K562 (cell line): ENCODE measurements around the gene CFAP221. TPM values are rescaled to one million over a fixed set of nuclear protein-coding genes. Genes with fewer than 3 reads are reported as not detected.

Experiments
- ATAC-seq: fragments of 200-7000 bp; cut with Tn5 transposase; 3 replicates; pipeline ENCODE4 v1.9.1; 2020; ENCODE audit warnings: moderate library complexity
- BruUV-seq: library from RNA; stranded (reverse); fragments of 400-500 nt; replicated peaks from 2 replicates; lab custom pipeline; 2021; lab: Mats Ljungman, UMichigan
- CTCF ChIA-PET: fragments of 300-600 bp; formaldehyde crosslinking; extraction: SDS; loops from one replicate; lab custom pipeline; 2021; ENCODE audit warnings: low intra/inter-chr PET ratio; lab: Yijun Ruan, JAX
- POLR2A ChIA-PET: fragments of 300-600, 350-650 bp; sonication (Branson Sonifier 250); formaldehyde crosslinking; extraction: SDS; loops from one replicate; lab custom pipeline; 2021; ENCODE audit warnings: antibody characterized with exemption, inconsistent platforms; lab: Yijun Ruan, JAX
- DNase-seq, 4 experiments: peaks; one replicate each; pipeline versions ENCODE4 v3.0.0 to v3.0.0-alpha.2; 2011 to 2018; ENCODE audit warnings: low spot score in 3 of 4, mixed read lengths in 3 of 4; ENCODE audit errors: extremely low read depth in 1 of 4
- FAIRE-seq: peaks from 2 replicates; lab custom pipeline; 2011; peaks lifted over from hg19 to GRCh38; lab: Jason Lieb, UNC
- H2AFZ ChIP-seq: 2 replicates; pipeline ENCODE4 v1.6.0; 2011; ENCODE audit warnings: low read depth, low read length, control low read depth, inconsistent platforms
- H3K27ac ChIP-seq: fragments of 200-600 bp; 3 replicates; pipeline ENCODE4 v1.8.0; 2011; ENCODE audit warnings: low read depth, mild to moderate bottlenecking, control low read depth, inconsistent platforms, low read length, moderate library complexity, mixed read lengths; ENCODE audit errors: extremely low read depth
- H3K27me3 ChIP-seq, 2 experiments: fragments of 300-600 bp in 1 of 2; 2 replicates in 1 of 2; 3 replicates in 1 of 2; pipeline versions ENCODE4 v1.6.0 to v1.8.0; 2011; ENCODE audit warnings: inconsistent platforms in 2 of 2, low read length in 2 of 2, mild to moderate bottlenecking in 1 of 2, mixed read lengths in 1 of 2, moderate library complexity in 1 of 2; ENCODE audit not compliant: control insufficient read depth in 2 of 2, insufficient read depth in 2 of 2
- H3K36me3 ChIP-seq: fragments of 300-600 bp; 3 replicates; pipeline ENCODE4 v1.8.0; 2011; ENCODE audit warnings: mild to moderate bottlenecking, low read length, inconsistent platforms; ENCODE audit not compliant: control insufficient read depth, insufficient read depth
- H3K4me1 ChIP-seq, 2 experiments: fragments of 200-600 bp in 1 of 2; replicated peaks in 1 of 2; 2 replicates in 1 of 2; 3 replicates in 1 of 2; pipeline versions ENCODE4 v1.5.1 to v1.8.0; 2011; ENCODE audit warnings: inconsistent platforms in 2 of 2, low read length in 2 of 2, mild to moderate bottlenecking in 1 of 2, mixed read lengths in 1 of 2, moderate library complexity in 1 of 2; ENCODE audit not compliant: control insufficient read depth in 2 of 2, insufficient read depth in 2 of 2
- H3K4me2 ChIP-seq: 2 replicates; pipeline ENCODE4 v1.6.1; 2011; ENCODE audit warnings: low read length, control low read depth, inconsistent platforms, mixed read lengths; ENCODE audit not compliant: insufficient read depth
- H3K4me3 ChIP-seq: fragments of 200-600 bp; sonication (generic), shearing (Covaris generic); 2 replicates; pipeline ENCODE4 v1.5.1; 2016; ENCODE audit warnings: control low read depth, inconsistent platforms
- H3K79me2 ChIP-seq: fragments of 200-600 bp; 3 replicates; pipeline ENCODE4 v1.8.0; 2011; ENCODE audit warnings: low read length, inconsistent platforms; ENCODE audit not compliant: control insufficient read depth, insufficient read depth
- H3K9ac ChIP-seq, 2 experiments: 2 replicates each; pipeline versions ENCODE4 v1.6.0 to v1.6.1; 2011; ENCODE audit warnings: low read depth in 2 of 2, low read length in 2 of 2, control low read depth in 1 of 2, inconsistent platforms in 1 of 2, mild to moderate bottlenecking in 1 of 2, mixed read lengths in 1 of 2; ENCODE audit not compliant: insufficient read depth in 1 of 2
- H3K9me1 ChIP-seq: one replicate; pipeline ENCODE4 v1.6.0; 2011; ENCODE audit warnings: inconsistent platforms, mild to moderate bottlenecking, low read length, moderate library complexity; ENCODE audit not compliant: control insufficient read depth, insufficient read depth
- H3K9me3 ChIP-seq: replicated peaks from 2 replicates; pipeline ENCODE4 v1.5.1; 2011; ENCODE audit warnings: low read depth, low read length, inconsistent platforms; ENCODE audit not compliant: control insufficient read depth, insufficient read depth
- H4K20me1 ChIP-seq: replicated peaks from 2 replicates; pipeline ENCODE4 v1.6.1; 2011; ENCODE audit warnings: low read length, inconsistent platforms, mixed read lengths; ENCODE audit not compliant: control insufficient read depth, insufficient read depth
- KLF16 ChIP-seq: IDR thresholded peaks from 2 replicates; pipeline ENCODE4 v1.6.1; 2016; ENCODE audit warnings: antibody characterized with exemption
- PKNOX1 ChIP-seq: fragments of 450-650 bp; IDR thresholded peaks from 2 replicates; pipeline ENCODE4 v1.6.1; 2016
- ZNF212 ChIP-seq: fragments of 450-650 bp; formaldehyde crosslinking; IDR thresholded peaks from 2 replicates; pipeline ENCODE4 v1.4.0; 2020; ENCODE audit warnings: mild to moderate bottlenecking
- WGBS: fragments of 100-300 bp; shearing (Covaris generic); methylation state at CpG from one replicate; pipeline ENCODE4 v1.1.6; 2016; ENCODE audit warnings: low coverage, mixed read lengths; ENCODE audit not compliant: insufficient coverage; ENCODE audit errors: missing lambda C conversion rate; 5-methylcytosine and 5-hydroxymethylcytosine counted together
- in situ Hi-C: fragments of 300-500 bp; cut with MboI; formaldehyde crosslinking; loops from 4 replicates; pipeline ENCODE4 v1.15.0; 2018; ENCODE audit warnings: inconsistent platforms, mixed read lengths
- intact Hi-C: fragments of 100-400 bp; cut with micrococcal nuclease; formaldehyde crosslinking; loops from 2 replicates; pipeline ENCODE4 v1.14.2; 2022
- polyA plus RNA-seq, 8 experiments: library from polyadenylated mRNA; depleted of rRNA in 4 of 8; stranded (reverse) in 5 of 8; unstranded in 3 of 8; fragments of >200 nt; fragmentation: Nextera tagmentation in 2 of 8; fragmentation: Illumina TruSeq in 1 of 8; extraction: Ambion mirVana in 2 of 8; extraction: Trizol in 1 of 8; gene quantifications; 2 replicates each; pipeline versions ENCODE4 v1.2.1 to v1.2.3, GENCODE V29; 2011 to 2014; ENCODE audit warnings: inconsistent platforms in 1 of 8, missing spikeins in 1 of 8
- total RNA-seq, 7 experiments: library from RNA; depleted of rRNA in 6 of 7; stranded (reverse); fragments of >200 nt in 6 of 7; fragmentation: Illumina TruSeq in 2 of 7; extraction: Trizol in 2 of 7; gene quantifications; 2 replicates each; pipeline versions ENCODE4 v1.2.1 to v1.2.3, GENCODE V29; 2011 to 2021; ENCODE audit warnings: low replicate concordance in 1 of 7
- TF ChIP-seq, protein P1 (sequence below): sonication (generic); formaldehyde crosslinking; IDR thresholded peaks from 2 replicates; pipeline ENCODE4 v1.8.1; 2022; ENCODE audit warnings: missing genetic modification reagents
- TF ChIP-seq, protein P2 (sequence below): fragments of 450-650 bp; IDR thresholded peaks from 2 replicates; pipeline ENCODE4 v1.6.1; 2016; ENCODE audit warnings: antibody characterized with exemption
- TF ChIP-seq, protein P3 (sequence below), 2 experiments: fragments of 450-650 bp in 1 of 2; IDR thresholded peaks; 2 replicates each; pipeline ENCODE4 v1.6.1; 2011 to 2017; ENCODE audit warnings: low read depth in 2 of 2, antibody characterized with exemption in 1 of 2, borderline replicate concordance in 1 of 2, low read length in 1 of 2, mild to moderate bottlenecking in 1 of 2, mixed read lengths in 1 of 2; ENCODE audit not compliant: control insufficient read depth in 1 of 2

Gene CFAP221
- total and polyA plus RNA-seq, 9 of the 15 experiments (the other 6 are each of a cell fraction or from before 2014, with no cell fraction given): 0.09 to 1.4 (median 0.65) TPM

DNA sequence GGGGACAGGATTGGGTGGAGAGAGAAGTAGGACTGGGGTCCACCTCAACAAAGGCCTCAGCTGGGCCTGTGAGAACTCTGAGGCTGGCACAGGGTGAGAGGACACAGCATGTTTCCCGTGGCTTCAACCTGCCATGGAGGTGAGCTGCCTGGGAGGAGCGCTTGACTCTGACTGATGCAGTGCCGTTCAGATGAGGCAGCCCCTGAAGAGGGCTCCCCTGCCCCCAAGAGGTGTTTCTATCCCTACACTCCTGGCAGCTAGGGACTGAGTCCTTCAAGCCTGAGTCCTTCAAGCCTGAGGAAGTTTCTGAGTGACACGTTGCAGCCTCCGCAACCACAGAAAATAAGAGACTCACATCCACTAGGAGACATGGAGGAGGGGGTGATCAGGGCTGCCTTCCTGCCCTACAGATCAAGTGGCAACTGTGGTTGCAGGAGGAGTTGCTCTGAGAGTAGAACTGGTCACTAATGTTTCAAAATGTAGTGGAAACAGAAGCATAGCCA lies 85.1 kb downstream of the CFAP221 start:
- no peak overlapping the region for H3K27ac ChIP-seq
- no peak overlapping the region for H3K4me3 ChIP-seq
- no peak for DNase-seq
- no TSS peak for BruUV-seq
- H2AFZ ChIP-seq: no peak overlapping the region
- no peaks in the 10 kb centered on the region for H4K20me1 ChIP-seq
- H3K36me3 ChIP-seq: no peaks in the 10 kb centered on the region
- H3K4me1 ChIP-seq: no peaks in the 10 kb centered on the region
- WGBS: 2% methylated on average over 5 of the region's 5 CpGs
- no peak; the same call in 2 of the 3 replicates for ATAC-seq
- in situ Hi-C loops (no loop called here), intact Hi-C loops (no loop called here)
- no peak for TF ChIP-seq PKNOX1
- no peaks in the 10 kb centered on the region for H3K9me1 ChIP-seq
- no peak overlapping the region for H3K4me2 ChIP-seq
- FAIRE-seq: no peak
- no peaks in the 10 kb centered on the region for H3K79me2 ChIP-seq
- CTCF ChIA-PET: no interaction called here
- peak overlapping the region in 1 of 2 experiments; percentile 9; a peak in 1 of 4 replicates for H3K9ac ChIP-seq
- peaks cover 2 to 18% of the 10 kb centered on the region in 2 experiments; a peak in 3 of 5 replicates for H3K27me3 ChIP-seq
- POLR2A ChIA-PET: no interaction called here
- no peaks in the 10 kb centered on the region for H3K9me3 ChIP-seq

- no peaks in the 10 kb centered on the region for H3K36me3 ChIP-seq
- no peak overlapping the region for H3K4me3 ChIP-seq
- DNase-seq (no peak), ATAC-seq (no peak), FAIRE-seq (no peak)
- no peaks in the 10 kb centered on the region for H3K9me3 ChIP-seq
- ChIA-PET CTCF (no interaction called here), POLR2A (interaction anchor here (1.0 kb wide), 1 partner anchor 20 kb away, joined by 3 read pairs; no protein-coding TSS in a partner anchor)
- H4K20me1 ChIP-seq: no peaks in the 10 kb centered on the region
- intact Hi-C loops (no loop called here), in situ Hi-C loops (no loop called here)
- peaks cover 2 to 18% of the 10 kb centered on the region in 2 experiments; a peak in 3 of 5 replicates for H3K27me3 ChIP-seq
- no peaks in the 10 kb centered on the region for H3K4me1 ChIP-seq
- no peak overlapping the region for H3K4me2 ChIP-seq
- H3K9ac ChIP-seq: no peak overlapping the region
- no TSS peak for BruUV-seq
- H3K27ac ChIP-seq: no peak overlapping the region
- WGBS: 0% methylated on average over 4 of the region's 4 CpGs
- H3K9me1 ChIP-seq: no peaks in the 10 kb centered on the region
- H2AFZ ChIP-seq: no peak overlapping the region
- no peaks in the 10 kb centered on the region for H3K79me2 ChIP-seq
- TF ChIP-seq, protein P1, sequence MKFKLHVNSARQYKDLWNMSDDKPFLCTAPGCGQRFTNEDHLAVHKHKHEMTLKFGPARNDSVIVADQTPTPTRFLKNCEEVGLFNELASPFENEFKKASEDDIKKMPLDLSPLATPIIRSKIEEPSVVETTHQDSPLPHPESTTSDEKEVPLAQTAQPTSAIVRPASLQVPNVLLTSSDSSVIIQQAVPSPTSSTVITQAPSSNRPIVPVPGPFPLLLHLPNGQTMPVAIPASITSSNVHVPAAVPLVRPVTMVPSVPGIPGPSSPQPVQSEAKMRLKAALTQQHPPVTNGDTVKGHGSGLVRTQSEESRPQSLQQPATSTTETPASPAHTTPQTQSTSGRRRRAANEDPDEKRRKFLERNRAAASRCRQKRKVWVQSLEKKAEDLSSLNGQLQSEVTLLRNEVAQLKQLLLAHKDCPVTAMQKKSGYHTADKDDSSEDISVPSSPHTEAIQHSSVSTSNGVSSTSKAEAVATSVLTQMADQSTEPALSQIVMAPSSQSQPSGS (CRISPR knock-in tag): no peak
- TF ChIP-seq KLF16: no peak
- TF ChIP-seq, protein P2, sequence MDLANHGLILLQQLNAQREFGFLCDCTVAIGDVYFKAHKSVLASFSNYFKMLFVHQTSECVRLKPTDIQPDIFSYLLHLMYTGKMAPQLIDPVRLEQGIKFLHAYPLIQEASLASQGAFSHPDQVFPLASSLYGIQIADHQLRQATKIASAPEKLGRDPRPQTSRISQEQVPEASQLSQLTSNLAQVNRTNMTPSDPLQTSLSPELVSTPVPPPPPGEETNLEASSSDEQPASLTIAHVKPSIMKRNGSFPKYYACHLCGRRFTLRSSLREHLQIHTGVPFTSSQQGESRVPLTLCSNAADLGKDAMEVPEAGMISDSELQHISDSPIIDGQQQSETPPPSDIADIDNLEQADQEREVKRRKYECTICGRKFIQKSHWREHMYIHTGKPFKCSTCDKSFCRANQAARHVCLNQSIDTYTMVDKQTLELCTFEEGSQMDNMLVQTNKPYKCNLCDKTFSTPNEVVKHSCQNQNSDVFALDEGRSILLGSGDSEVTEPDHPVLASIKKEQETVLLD: no peak
- TF ChIP-seq ZNF212 (CRISPR knock-in tag): no peak
- TF ChIP-seq, protein P3, sequence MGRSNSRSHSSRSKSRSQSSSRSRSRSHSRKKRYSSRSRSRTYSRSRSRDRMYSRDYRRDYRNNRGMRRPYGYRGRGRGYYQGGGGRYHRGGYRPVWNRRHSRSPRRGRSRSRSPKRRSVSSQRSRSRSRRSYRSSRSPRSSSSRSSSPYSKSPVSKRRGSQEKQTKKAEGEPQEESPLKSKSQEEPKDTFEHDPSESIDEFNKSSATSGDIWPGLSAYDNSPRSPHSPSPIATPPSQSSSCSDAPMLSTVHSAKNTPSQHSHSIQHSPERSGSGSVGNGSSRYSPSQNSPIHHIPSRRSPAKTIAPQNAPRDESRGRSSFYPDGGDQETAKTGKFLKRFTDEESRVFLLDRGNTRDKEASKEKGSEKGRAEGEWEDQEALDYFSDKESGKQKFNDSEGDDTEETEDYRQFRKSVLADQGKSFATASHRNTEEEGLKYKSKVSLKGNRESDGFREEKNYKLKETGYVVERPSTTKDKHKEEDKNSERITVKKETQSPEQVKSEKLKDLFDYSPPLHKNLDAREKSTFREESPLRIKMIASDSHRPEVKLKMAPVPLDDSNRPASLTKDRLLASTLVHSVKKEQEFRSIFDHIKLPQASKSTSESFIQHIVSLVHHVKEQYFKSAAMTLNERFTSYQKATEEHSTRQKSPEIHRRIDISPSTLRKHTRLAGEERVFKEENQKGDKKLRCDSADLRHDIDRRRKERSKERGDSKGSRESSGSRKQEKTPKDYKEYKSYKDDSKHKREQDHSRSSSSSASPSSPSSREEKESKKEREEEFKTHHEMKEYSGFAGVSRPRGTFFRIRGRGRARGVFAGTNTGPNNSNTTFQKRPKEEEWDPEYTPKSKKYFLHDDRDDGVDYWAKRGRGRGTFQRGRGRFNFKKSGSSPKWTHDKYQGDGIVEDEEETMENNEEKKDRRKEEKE (IDR thresholded peaks at IDR 0.05; ENCODE audit: borderline replicate concordance in 1 of 2, control insufficient read depth in 1 of 2, low read depth in 2 of 2, low read length in 1 of 2): no peak
Measured at GRCh38 chr2:119630121-119630520, 85.9 kb downstream of the CFAP221 start.
